ENCODE measurements around the gene SMYD3. TPM values are rescaled to one million over a fixed set of nuclear protein-coding genes. Genes with fewer than 3 reads are reported as not detected.

The SMYD3 gene
- total and polyA plus RNA-seq, 2 of the 13 experiments (the other 11 are each of a cell fraction or from before 2014, with no cell fraction given) = 27.7 to 35.8 TPM

- no peak for TF ChIP-seq CCDC6 (CRISPR knock-in tag; IDR thresholded peaks at IDR 0.05)
- TF ChIP-seq SUZ12 (IDR thresholded peaks at IDR 0.05; ENCODE audit: low read depth, low read length) = no peak
- TF ChIP-seq TCF7 (IDR thresholded peaks at IDR 0.05; ENCODE audit: low read depth) = no peak
Measured at GRCh38 chr1:245915841-245916240, 591.2 kb downstream of the SMYD3 start (continued).

- Histone ChIP-seq H3K27ac (ENCODE audit: extremely low read length, insufficient read depth, low read length) (no peak overlapping the region), H3K9me3 (ENCODE audit: low read length) (no peaks in the 10 kb centered on the region), H2AFZ (ENCODE audit: low read length) (no peak overlapping the region), H3K4me3 (replicated peaks in 1 of 3; ENCODE audit: insufficient read depth in 1 of 3, low read depth in 2 of 3, low read length in 3 of 3) (no peak overlapping the region), H4K20me1 (ENCODE audit: insufficient read depth, low read length) (no peaks in the 10 kb centered on the region), H3K9ac (ENCODE audit: insufficient read depth, low read depth, low read length) (no peak overlapping the region), H3K4me1 (ENCODE audit: insufficient read depth, low read length) (peaks cover 6% of the 10 kb centered on the region; the same call in 1 of the 2 replicates), H3K36me3 (replicated peaks in 1 of 2; ENCODE audit: control insufficient read depth in 1 of 2, insufficient read depth in 2 of 2, low read length in 2 of 2) (0 out of 5 replicates have a peak, but pooled peaks cover 0 to 3% of the 10 kb centered on the region in 2 experiments), H3K4me2 (ENCODE audit: low read depth, low read length) (no peak overlapping the region), H3K79me2 (ENCODE audit: insufficient read depth, low read length) (no peaks in the 10 kb centered on the region), H3K27me3 (ENCODE audit: control insufficient read depth in 1 of 2, insufficient read depth in 2 of 2, low read length in 2 of 2) (no peaks in the 10 kb centered on the region)
- ATAC-seq (no peak), FAIRE-seq (no peak), DNase-seq (ENCODE audit: low spot score) (no peak)
- no peak for TF ChIP-seq SIN3A (IDR thresholded peaks at IDR 0.05; ENCODE audit: borderline replicate concordance, low read depth, low read length)
- no peak for TF ChIP-seq TCF12 (IDR thresholded peaks at IDR 0.05)
- no peak for TF ChIP-seq TCF12 (CRISPR knock-in tag; IDR thresholded peaks at IDR 0.05)
- no peak for TF ChIP-seq ZNF17 (CRISPR knock-in tag; IDR thresholded peaks at IDR 0.05)
- no peak for TF ChIP-seq FIP1L1 (IDR thresholded peaks at IDR 0.05; ENCODE audit: borderline replicate concordance, insufficient read depth, low read depth, low read length)
- TF ChIP-seq TOE1 (CRISPR knock-in tag; IDR thresholded peaks at IDR 0.05) = no peak
- TF ChIP-seq, protein P1, sequence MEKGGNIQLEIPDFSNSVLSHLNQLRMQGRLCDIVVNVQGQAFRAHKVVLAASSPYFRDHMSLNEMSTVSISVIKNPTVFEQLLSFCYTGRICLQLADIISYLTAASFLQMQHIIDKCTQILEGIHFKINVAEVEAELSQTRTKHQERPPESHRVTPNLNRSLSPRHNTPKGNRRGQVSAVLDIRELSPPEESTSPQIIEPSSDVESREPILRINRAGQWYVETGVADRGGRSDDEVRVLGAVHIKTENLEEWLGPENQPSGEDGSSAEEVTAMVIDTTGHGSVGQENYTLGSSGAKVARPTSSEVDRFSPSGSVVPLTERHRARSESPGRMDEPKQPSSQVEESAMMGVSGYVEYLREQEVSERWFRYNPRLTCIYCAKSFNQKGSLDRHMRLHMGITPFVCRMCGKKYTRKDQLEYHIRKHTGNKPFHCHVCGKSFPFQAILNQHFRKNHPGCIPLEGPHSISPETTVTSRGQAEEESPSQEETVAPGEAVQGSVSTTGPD (CRISPR knock-in tag; IDR thresholded peaks at IDR 0.05) = no peak
- no peak for TF ChIP-seq ESRRA (CRISPR knock-in tag; IDR thresholded peaks at IDR 0.05; ENCODE audit: low read depth)
- no peak for TF ChIP-seq ZNF205 (CRISPR knock-in tag; IDR thresholded peaks at IDR 0.05)
- TF ChIP-seq SYNCRIP (IDR thresholded peaks at IDR 0.05; ENCODE audit: insufficient read depth, low read depth, low read length) = no peak
- no peak for TF ChIP-seq ZNF260 (CRISPR knock-in tag; IDR thresholded peaks at IDR 0.05; ENCODE audit: borderline replicate concordance, low read depth)
- no peak for TF ChIP-seq KLF13 (CRISPR knock-in tag; IDR thresholded peaks at IDR 0.05)
- TF ChIP-seq ZNF841 (CRISPR knock-in tag; IDR thresholded peaks at IDR 0.05; ENCODE audit: borderline replicate concordance) = no peak
- no peak for TF ChIP-seq SMAD9 (CRISPR knock-in tag; IDR thresholded peaks at IDR 0.05)
- no peak for TF ChIP-seq NFKB2 (CRISPR knock-in tag; IDR thresholded peaks at IDR 0.05; ENCODE audit: borderline replicate concordance)
- TF ChIP-seq KMT2B (CRISPR knock-in tag; IDR thresholded peaks at IDR 0.05) = no peak
- TF ChIP-seq ZNF124 (CRISPR knock-in tag; IDR thresholded peaks at IDR 0.05) = no peak
- no peak for TF ChIP-seq ZNF296 (CRISPR knock-in tag; conservative IDR thresholded peaks at IDR 0.05)
- no peak for TF ChIP-seq ZNF510 (CRISPR knock-in tag; IDR thresholded peaks at IDR 0.05; ENCODE audit: low read depth)
- ChIA-PET POLR2A (no interaction called here), CTCF (ENCODE audit: low intra/inter-chr PET ratio, low total read pairs) (no interaction called here)
- in situ Hi-C loops (cut with HindIII; ENCODE audit: extremely low pct_ligation_motif_present, low pct_unique_long_range_greater_than_20kb) (no loop called here), intact Hi-C loops (cut with micrococcal nuclease; ENCODE audit: unreplicated experiment) (no loop called here)
- BruUV-seq (replicated peaks) = no TSS peak
- WGBS (ENCODE audit: low lambda C conversion rate) = 84% methylated on average over 5 of the region's 5 CpGs
Measured at GRCh38 chr1:245915406-245915805, 591.7 kb downstream of the SMYD3 start.
